HUES6 (cell line): ENCODE results near the gene ESCO1.
"Not testable (repeated sequence)": the region's sequence is repeated elsewhere in the genome, so short reads cannot be mapped to it uniquely, and the experiment has no call there.

Experiments used
- H3K27ac ChIP-seq: 2 replicates; pipeline ENCODE4 v1.7.0; 2013; ENCODE audit warnings: low read depth, mild to moderate bottlenecking, low read length, inconsistent platforms
- H3K27me3 ChIP-seq: 2 replicates; pipeline ENCODE4 v1.6.1; 2013; ENCODE audit warnings: low read length; ENCODE audit not compliant: control insufficient read depth, insufficient read depth
- H3K36me3 ChIP-seq: 2 replicates; pipeline ENCODE4 v1.6.1; 2013; ENCODE audit warnings: low read length; ENCODE audit not compliant: control insufficient read depth, insufficient read depth
- H3K4me1 ChIP-seq: 2 replicates; pipeline ENCODE4 v1.6.1; 2013; ENCODE audit warnings: low read length; ENCODE audit not compliant: control insufficient read depth, insufficient read depth
- H3K4me3 ChIP-seq: 2 replicates; pipeline ENCODE4 v1.5.1; 2013; ENCODE audit warnings: low read depth, low read length
- H3K9ac ChIP-seq: one replicate; pipeline ENCODE4 v1.6.1; 2013; ENCODE audit warnings: mild to moderate bottlenecking, low read length
- H3K9me3 ChIP-seq: 2 replicates; pipeline ENCODE4 v1.6.1; 2013; ENCODE audit warnings: low read depth, low read length; ENCODE audit not compliant: control insufficient read depth, insufficient read depth

Gene ESCO1

GRCh38 chr18:21605213-21605612 is 4.7 kb upstream of the ESCO1 start:
- H3K4me1 ChIP-seq: no peaks in the 10 kb centered on the region
- H3K36me3 ChIP-seq: no peaks in the 10 kb centered on the region
- H3K27me3 ChIP-seq: no peaks in the 10 kb centered on the region
- H3K9me3 ChIP-seq: no peaks in the 10 kb centered on the region
- no peak overlapping the region for H3K9ac ChIP-seq
- no peak overlapping the region for H3K4me3 ChIP-seq
- no peak overlapping the region for H3K27ac ChIP-seq

- H3K9ac ChIP-seq: no peak overlapping the region
- no peaks in the 10 kb centered on the region for H3K27me3 ChIP-seq
- no peak overlapping the region for H3K27ac ChIP-seq
These were observed 4.2 kb upstream of the ESCO1 start for GRCh38 chr18:21604671-21605070.

GRCh38 chr18:21602299-21602587 is 1.7 kb upstream of the ESCO1 start:
- Histone ChIP-seq H3K27me3 (no peaks in the 10 kb centered on the region), H3K9ac (no peak overlapping the region), H3K27ac (no peak overlapping the region), H3K4me1 (no peaks in the 10 kb centered on the region), H3K36me3 (no peaks in the 10 kb centered on the region), H3K4me3 (no peak overlapping the region), H3K9me3 (no peaks in the 10 kb centered on the region)

More at GRCh38 chr18:21604671-21605070, 4.2 kb upstream of the ESCO1 start:
- Histone ChIP-seq H3K36me3 (no peaks in the 10 kb centered on the region), H3K4me3 (no peak overlapping the region), H3K4me1 (no peaks in the 10 kb centered on the region), H3K9me3 (no peaks in the 10 kb centered on the region)

GRCh38 chr18:21599585-21600525 is 649 bp downstream of the ESCO1 start:
- H3K27ac ChIP-seq: peak overlapping the region; percentile 93
- H3K9ac ChIP-seq: peak overlapping the region; percentile 95
- no peaks in the 10 kb centered on the region for H3K36me3 ChIP-seq
- no peaks in the 10 kb centered on the region for H3K9me3 ChIP-seq
- no peaks in the 10 kb centered on the region for H3K27me3 ChIP-seq
- no peaks in the 10 kb centered on the region for H3K4me1 ChIP-seq
- H3K4me3 ChIP-seq: peak overlapping the region; percentile 96

GRCh38 chr18:21598726-21599584 is 1.5 kb downstream of the ESCO1 start:
- Histone ChIP-seq H3K36me3 (peaks cover 4% of the 10 kb centered on the region; the same call in 1 of the 2 replicates), H3K27me3 (no peaks in the 10 kb centered on the region), H3K4me3 (peak overlapping the region; percentile 96), H3K9me3 (peaks cover 5% of the 10 kb centered on the region), H3K9ac (peak overlapping the region; percentile 95), H3K4me1 (no peaks in the 10 kb centered on the region), H3K27ac (peak overlapping the region; percentile 93; the same call in 1 of the 2 replicates)

GRCh38 chr18:21597620-21598019 is 2.9 kb downstream of the ESCO1 start:
- H3K9ac ChIP-seq: no peak overlapping the region

GRCh38 chr18:21593540-21594257 is 6.8 kb downstream of the ESCO1 start:
- peaks cover 13% of the 10 kb centered on the region for H3K9me3 ChIP-seq
- no peak overlapping the region for H3K27ac ChIP-seq
- peaks cover 14% of the 10 kb centered on the region; the same call in 1 of the 2 replicates for H3K36me3 ChIP-seq
- no peaks in the 10 kb centered on the region for H3K4me1 ChIP-seq
- H3K4me3 ChIP-seq: no peak overlapping the region
- H3K27me3 ChIP-seq: no peaks in the 10 kb centered on the region
- no peak overlapping the region for H3K9ac ChIP-seq

More at GRCh38 chr18:21597620-21598019, 2.9 kb downstream of the ESCO1 start:
- Histone ChIP-seq H3K4me1 (no peaks in the 10 kb centered on the region), H3K27me3 (no peaks in the 10 kb centered on the region), H3K4me3 (no peak overlapping the region), H3K36me3 (peaks cover 7% of the 10 kb centered on the region; the same call in 1 of the 2 replicates), H3K9me3 (peaks cover 10% of the 10 kb centered on the region), H3K27ac (no peak overlapping the region)

GRCh38 chr18:21592361-21592760 is 8.1 kb downstream of the ESCO1 start:
- not testable (repeated sequence) for H3K9ac ChIP-seq, H3K4me1 ChIP-seq
- peaks cover 14% of the 10 kb centered on the region; the same call in 1 of the 2 replicates for H3K36me3 ChIP-seq

GRCh38 chr18:21584391-21584790 is 16.1 kb downstream of the ESCO1 start:
- Histone ChIP-seq H3K9ac (no peak overlapping the region), H3K9me3 (no peaks in the 10 kb centered on the region), H3K4me1 (no peaks in the 10 kb centered on the region), H3K36me3 (peaks cover 12% of the 10 kb centered on the region), H3K27me3 (no peaks in the 10 kb centered on the region), H3K27ac (no peak overlapping the region), H3K4me3 (no peak overlapping the region)

More at GRCh38 chr18:21592361-21592760, 8.1 kb downstream of the ESCO1 start:
- not testable (repeated sequence) for H3K27me3 ChIP-seq, H3K4me3 ChIP-seq, H3K27ac ChIP-seq
- peaks cover 13% of the 10 kb centered on the region for H3K9me3 ChIP-seq

- no peak overlapping the region for H3K4me3 ChIP-seq
- H3K36me3 ChIP-seq: peaks cover 62% of the 10 kb centered on the region
- no peaks in the 10 kb centered on the region for H3K27me3 ChIP-seq
- H3K9me3 ChIP-seq: no peaks in the 10 kb centered on the region
- H3K27ac ChIP-seq: no peak overlapping the region
- H3K4me1 ChIP-seq: no peaks in the 10 kb centered on the region
- no peak overlapping the region for H3K9ac ChIP-seq
These were observed 24.8 kb downstream of the ESCO1 start for GRCh38 chr18:21575656-21576055.
